Body of pancreas (tissue), 4 donors: ENCODE data around the gene LHFPL6.

ENCODE experiments used
- CTCF ChIP-seq, 7 experiments: fragments of 450-650 bp in 4 of 7; fragments of 200-600 bp in 3 of 7; sonication (generic) in 3 of 7; IDR thresholded peaks; one replicate each; pipeline ENCODE4 v1.5.1; 2016 to 2019; ENCODE audit warnings: antibody characterized with exemption in 7 of 7
- POLR2A ChIP-seq, 3 donors: fragments of 450-650 bp; IDR thresholded peaks; one replicate each; pipeline ENCODE4 v1.6.1; 2016; ENCODE audit warnings: antibody characterized with exemption in 3 of 3, mild to moderate bottlenecking in 2 of 3

GRCh38 chr13:39411511-39411910 lies 191.5 kb downstream of the LHFPL6 start:
- TF ChIP-seq CTCF (IDR thresholded peaks at IDR 0.05): no peak
- TF ChIP-seq POLR2A (IDR thresholded peaks at IDR 0.05): no peak
